ENCODE results near the gene NAT9.

Gene NAT9

DNA sequence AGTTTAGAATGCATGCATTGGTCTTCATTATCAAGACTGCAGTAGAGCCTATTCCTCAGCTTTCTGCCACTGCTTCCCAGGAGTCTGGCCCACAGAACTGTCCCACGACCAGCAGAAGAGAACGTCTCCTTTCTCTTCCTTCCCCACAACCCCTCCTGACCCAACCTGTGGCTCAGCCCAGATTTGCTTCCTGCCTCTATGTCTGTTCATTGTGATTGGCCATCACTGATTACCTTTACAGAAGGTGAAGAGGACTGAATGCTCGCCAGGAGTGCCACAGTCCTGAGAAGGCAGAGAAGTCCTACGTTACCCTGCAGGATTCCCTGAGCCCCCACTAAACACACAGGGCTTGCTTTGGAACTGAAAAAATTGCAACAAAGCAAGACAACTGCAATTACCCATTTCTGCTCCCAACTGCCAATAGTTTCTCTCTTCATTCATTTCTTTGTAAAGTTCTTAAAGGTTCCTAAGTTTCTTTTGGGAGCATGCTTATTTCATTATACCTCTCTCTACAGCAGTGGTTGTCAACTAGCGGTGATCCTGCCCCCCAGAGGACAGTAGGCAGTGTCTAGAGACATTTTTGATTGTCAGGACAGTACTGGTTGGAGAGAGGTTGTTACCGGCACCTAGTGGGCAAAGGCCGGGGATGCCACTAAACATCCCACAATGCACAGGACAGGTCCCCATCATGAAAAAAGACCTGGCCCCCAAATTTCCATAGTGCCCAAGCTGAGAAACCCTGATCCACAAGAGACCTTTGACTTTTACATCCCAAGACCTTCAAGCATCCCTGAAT is 4.5 kb upstream of the NAT9 start:
- no peak for DNase-seq (ENCODE audit: extremely low read depth in 1 of 2, low read depth in 1 of 2)

- DNase-seq (ENCODE audit: extremely low read depth in 1 of 2, low read depth in 1 of 2), result no peak
These were observed 3.8 kb upstream of the NAT9 start for GRCh38 chr17:74779948-74780400.

- no peak for DNase-seq (ENCODE audit: extremely low read depth in 1 of 2, low read depth in 1 of 2)
These were observed 3.4 kb upstream of the NAT9 start for GRCh38 chr17:74779501-74779900.

DNA sequence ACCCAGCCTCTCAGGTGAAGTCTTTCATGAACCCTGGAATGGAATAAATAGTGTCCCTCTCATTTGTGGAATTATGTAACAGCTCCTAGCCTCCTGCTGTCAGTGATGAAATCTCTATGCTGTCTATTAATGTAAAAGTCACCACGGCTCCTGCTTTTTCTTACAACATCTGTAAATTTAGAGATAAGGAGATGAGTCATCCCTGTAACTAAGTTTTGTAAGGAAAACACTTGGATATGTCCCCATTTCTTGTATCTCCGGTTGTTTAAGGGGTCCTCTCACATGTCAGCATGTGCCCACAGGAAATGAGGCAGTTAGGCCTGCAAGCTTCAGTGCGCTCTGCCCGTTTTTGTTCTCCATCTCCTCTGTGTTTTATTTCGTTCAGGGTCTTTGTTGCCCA is 2.8 kb upstream of the NAT9 start:
- no peak for DNase-seq (ENCODE audit: extremely low read depth in 1 of 2, low read depth in 1 of 2)

GRCh38 chr17:74777901-74778515 is 1.9 kb upstream of the NAT9 start:
- no peak for DNase-seq (ENCODE audit: extremely low read depth in 1 of 2, low read depth in 1 of 2)

- DNase-seq (ENCODE audit: extremely low read depth in 1 of 2, low read depth in 1 of 2), result no peak
These were observed 845 bp upstream of the NAT9 start for GRCh38 chr17:74776990-74777389.

- DNase-seq (ENCODE audit: extremely low read depth in 1 of 2, low read depth in 1 of 2), result no peak
These were observed 619 bp downstream of the NAT9 start for GRCh38 chr17:74775409-74776043.

DNA sequence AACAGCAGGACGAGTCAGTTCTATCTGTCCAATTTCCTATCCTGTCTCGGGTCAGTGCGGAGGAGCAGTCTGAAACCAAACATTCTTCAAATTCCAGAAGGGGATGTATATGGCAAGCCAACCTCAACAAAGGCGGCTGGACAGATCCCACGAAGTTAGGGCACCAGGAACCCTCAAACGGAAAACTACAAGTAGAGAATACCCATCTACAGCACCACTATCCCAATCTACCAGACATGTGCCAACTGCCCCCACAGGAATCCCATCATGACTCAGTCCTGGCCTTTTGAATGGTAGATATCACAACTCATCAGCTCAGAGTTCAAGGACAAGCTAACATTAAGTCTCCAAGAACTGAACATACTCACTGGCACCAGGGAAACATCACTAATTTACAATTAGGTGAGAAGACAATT is 2.3 kb downstream of the NAT9 start:
- DNase-seq (ENCODE audit: extremely low read depth in 1 of 2, low read depth in 1 of 2), result no peak

GRCh38 chr17:74773414-74773813 is 2.7 kb downstream of the NAT9 start:
- no peak for DNase-seq (ENCODE audit: extremely low read depth in 1 of 2, low read depth in 1 of 2)

GRCh38 chr17:74772053-74772452 is 4.1 kb downstream of the NAT9 start:
- DNase-seq (ENCODE audit: extremely low read depth in 1 of 2, low read depth in 1 of 2), result no peak

- DNase-seq (ENCODE audit: extremely low read depth in 1 of 2, low read depth in 1 of 2), result no peak
These were observed 4.7 kb downstream of the NAT9 start for GRCh38 chr17:74771319-74771914.

DNA sequence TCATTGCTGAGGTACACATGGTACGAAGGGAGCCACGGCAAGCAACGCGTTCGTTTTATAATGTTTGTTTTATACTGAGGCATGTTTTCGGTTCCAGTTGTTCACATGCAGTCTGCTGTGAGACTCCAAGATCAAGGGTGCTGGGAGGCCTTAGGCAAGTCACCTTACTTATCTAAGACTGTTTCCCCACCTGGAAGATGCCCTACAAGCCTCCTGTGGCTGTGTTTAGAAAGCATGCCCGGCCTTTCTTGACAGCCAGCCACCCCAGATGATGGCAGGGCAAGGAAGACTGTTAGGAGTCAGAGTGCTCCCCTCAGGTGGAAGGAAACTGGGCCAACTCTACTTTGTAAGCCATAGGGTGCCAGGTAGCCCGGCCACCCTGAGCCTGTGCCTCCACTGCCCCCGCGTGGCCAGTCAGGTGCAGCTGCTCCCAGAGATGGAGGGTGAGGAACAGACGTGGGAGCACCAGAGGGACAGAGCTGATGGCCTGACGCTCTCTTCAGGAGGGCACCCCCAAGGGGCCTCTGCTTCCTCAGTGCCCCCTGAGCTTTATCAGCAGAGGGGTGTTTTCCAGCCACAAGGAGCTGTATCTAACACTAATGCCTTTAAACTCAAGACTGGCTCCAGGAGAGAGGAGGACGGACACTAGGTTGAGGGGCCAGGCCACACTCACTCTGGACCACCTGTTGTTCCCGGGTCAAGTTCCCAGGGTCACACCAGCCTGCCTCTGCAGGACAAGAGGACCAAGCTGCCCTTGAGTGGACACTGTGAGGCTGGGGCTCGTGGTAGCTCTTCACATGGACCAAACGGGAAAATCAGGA is 5.4 kb downstream of the NAT9 start:
- peak; percentile 54 to 65 for DNase-seq (ENCODE audit: extremely low read depth in 1 of 2, low read depth in 1 of 2)

GRCh38 chr17:74769856-74770497 is 6.2 kb downstream of the NAT9 start:
- no peak for DNase-seq (ENCODE audit: extremely low read depth in 1 of 2, low read depth in 1 of 2)

- no peak for DNase-seq (ENCODE audit: extremely low read depth in 1 of 2, low read depth in 1 of 2)
These were observed 6.8 kb downstream of the NAT9 start for GRCh38 chr17:74769266-74769855.

- no peak for DNase-seq (ENCODE audit: extremely low read depth in 1 of 2, low read depth in 1 of 2)
These were observed 7.4 kb downstream of the NAT9 start for GRCh38 chr17:74768763-74769114.

- DNase-seq (ENCODE audit: extremely low read depth in 1 of 2, low read depth in 1 of 2), result no peak
These were observed 7.9 kb downstream of the NAT9 start for GRCh38 chr17:74768069-74768762.

DNA sequence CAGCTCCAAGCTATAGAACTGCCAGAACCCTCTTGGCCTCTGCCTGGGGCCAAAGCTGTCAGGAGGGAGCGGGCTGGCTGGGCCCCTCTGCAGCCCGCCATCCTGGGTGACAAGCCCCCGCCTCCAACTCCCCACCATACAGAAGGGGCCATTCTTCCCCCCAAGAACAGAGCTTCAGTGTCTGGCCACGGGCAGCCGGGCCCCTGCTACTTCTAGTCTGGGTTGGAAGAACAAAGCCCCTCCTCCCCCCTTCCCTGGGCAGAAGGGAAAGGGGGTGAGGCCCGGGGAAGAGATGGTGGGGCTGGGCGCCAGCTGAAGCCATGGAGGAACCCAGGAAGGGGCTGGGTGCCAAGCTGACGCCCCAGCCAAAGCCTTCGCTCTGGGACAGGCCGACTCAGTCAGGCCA is 9.0 kb downstream of the NAT9 start:
- no peak for DNase-seq (ENCODE audit: extremely low read depth in 1 of 2, low read depth in 1 of 2)

DNA sequence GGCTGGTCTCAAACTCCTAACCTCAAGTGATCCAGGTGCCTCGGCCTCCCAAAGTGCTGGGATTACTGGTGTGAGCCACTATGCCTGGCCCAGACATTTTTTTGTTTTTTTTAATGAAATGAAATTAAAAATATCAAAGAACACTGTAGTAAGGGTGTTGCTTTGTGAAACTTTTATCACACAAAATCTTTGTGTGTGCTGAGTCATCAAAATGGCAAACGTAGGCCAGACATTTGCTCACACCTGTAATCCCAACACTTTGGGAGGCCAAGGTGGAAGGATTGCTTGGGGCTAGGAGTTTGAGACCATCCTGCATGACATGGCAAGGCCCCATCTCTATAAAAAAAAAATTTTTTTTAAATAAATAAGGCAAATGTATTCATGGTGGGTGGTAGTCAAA is 9.7 kb downstream of the NAT9 start:
- DNase-seq (ENCODE audit: extremely low read depth in 1 of 2, low read depth in 1 of 2), result no peak

- no peak for DNase-seq (ENCODE audit: extremely low read depth in 1 of 2, low read depth in 1 of 2)
These were observed 11.3 kb downstream of the NAT9 start for GRCh38 chr17:74764751-74765286.

All from activated CD8-positive, alpha-beta memory T cell treated with anti-CD3 and anti-CD28 coated beads for 1 hour (primary cell).